Neuronal stem cell (in vitro differentiated cells): ENCODE results near the gene ZCRB1.

Experiments
- DNase-seq: peaks from one replicate; pipeline ENCODE4 v3.0.0-alpha.2; 2013; ENCODE audit warnings: low spot score
- H2AFZ ChIP-seq: one replicate; pipeline ENCODE4 v1.6.1; 2013; ENCODE audit warnings: mild to moderate bottlenecking, low read length, inconsistent platforms
- H2AK5ac ChIP-seq: 2 replicates; pipeline ENCODE4 v1.6.1; 2013; ENCODE audit warnings: low read depth, mild to moderate bottlenecking, inconsistent platforms, low read length, moderate library complexity, mixed read lengths
- H2BK120ac ChIP-seq: 2 replicates; pipeline ENCODE4 v1.6.1; 2013; ENCODE audit warnings: low read depth, mild to moderate bottlenecking, inconsistent platforms, low read length, moderate library complexity, mixed read lengths
- H2BK12ac ChIP-seq: one replicate; pipeline ENCODE4 v1.6.1; 2013; ENCODE audit warnings: low read length, inconsistent platforms
- H2BK15ac ChIP-seq: 2 replicates; pipeline ENCODE4 v1.6.1; 2013; ENCODE audit warnings: mild to moderate bottlenecking, low read length, inconsistent platforms, mixed read lengths
- H2BK5ac ChIP-seq: one replicate; pipeline ENCODE4 v1.6.1; 2013; ENCODE audit warnings: inconsistent platforms, mild to moderate bottlenecking, low read length, moderate library complexity
- H3K14ac ChIP-seq: one replicate; pipeline ENCODE4 v1.6.1; 2013; ENCODE audit warnings: low read length, inconsistent platforms
- H3K18ac ChIP-seq: 2 replicates; pipeline ENCODE4 v1.6.1; 2013; ENCODE audit warnings: low read length, inconsistent platforms
- H3K23ac ChIP-seq: 2 replicates; pipeline ENCODE4 v1.6.1; 2013; ENCODE audit warnings: low read depth, mild to moderate bottlenecking, mixed read lengths, low read length, inconsistent platforms; ENCODE audit not compliant: poor library complexity
- H3K27ac ChIP-seq: replicated peaks from 3 replicates; pipeline ENCODE4 v1.5.1; 2013; ENCODE audit warnings: low read length, inconsistent platforms
- H3K27me3 ChIP-seq, 3 experiments: 2 replicates each; pipeline ENCODE4 v1.6.1; 2013; ENCODE audit warnings: low read length in 3 of 3, mild to moderate bottlenecking in 2 of 3, inconsistent platforms in 1 of 3, low read depth in 1 of 3, mixed read lengths in 1 of 3, moderate library complexity in 1 of 3; ENCODE audit not compliant: control insufficient read depth in 3 of 3, insufficient read depth in 3 of 3
- H3K36me3 ChIP-seq, 2 donors: replicated peaks in 1 of 2; 2 replicates each; pipeline ENCODE4 v1.6.1; 2013; ENCODE audit warnings: low read length in 2 of 2; ENCODE audit not compliant: control insufficient read depth in 2 of 2, insufficient read depth in 2 of 2
- H3K4ac ChIP-seq: 2 replicates; pipeline ENCODE4 v1.6.1; 2013; ENCODE audit warnings: inconsistent platforms, mild to moderate bottlenecking, low read length, moderate library complexity
- H3K4me1 ChIP-seq, 2 donors: 1 replicate in 1 of 2; 2 replicates in 1 of 2; pipeline ENCODE4 v1.6.1; 2013; ENCODE audit warnings: low read length in 2 of 2, low read depth in 1 of 2; ENCODE audit not compliant: control insufficient read depth in 2 of 2, insufficient read depth in 1 of 2
- H3K4me2 ChIP-seq: one replicate; pipeline ENCODE4 v1.6.1; 2013; ENCODE audit warnings: mild to moderate bottlenecking, low read length, inconsistent platforms; ENCODE audit not compliant: insufficient read depth, poor library complexity, severe bottlenecking
- H3K4me3 ChIP-seq, 2 donors: 2 replicates each; pipeline ENCODE4 v1.5.1; 2013; ENCODE audit warnings: low read length in 2 of 2, mild to moderate bottlenecking in 2 of 2, inconsistent platforms in 1 of 2, moderate library complexity in 1 of 2
- H3K79me1 ChIP-seq: one replicate; pipeline ENCODE4 v1.6.1; 2013; ENCODE audit warnings: low read depth, mild to moderate bottlenecking, inconsistent platforms, low read length, moderate library complexity
- H3K9ac ChIP-seq: one replicate; pipeline ENCODE4 v1.6.1; 2013; ENCODE audit warnings: mild to moderate bottlenecking, low read depth, low read length, inconsistent platforms; ENCODE audit not compliant: poor library complexity
- H3K9me3 ChIP-seq, 2 donors: replicated peaks in 1 of 2; 2 replicates each; pipeline versions ENCODE3 to v1.6.1; 2013; ENCODE audit warnings: low read length in 2 of 2, mild to moderate bottlenecking in 2 of 2, inconsistent platforms in 1 of 2, low read depth in 1 of 2, mixed read lengths in 1 of 2, moderate library complexity in 1 of 2; ENCODE audit not compliant: control insufficient read depth in 2 of 2, insufficient read depth in 1 of 2
- H4K8ac ChIP-seq: one replicate; pipeline ENCODE4 v1.6.1; 2013; ENCODE audit warnings: low read depth, mild to moderate bottlenecking, inconsistent platforms, low read length, moderate library complexity
- H4K91ac ChIP-seq: one replicate; pipeline ENCODE4 v1.6.1; 2013; ENCODE audit warnings: low read length, low read depth, mild to moderate bottlenecking, inconsistent platforms; ENCODE audit not compliant: poor library complexity
- WGBS, 2 donors: extraction: QIAGEN DNeasy Blood & Tissue Kit; methylation state at CpG; one replicate each; pipeline ENCODE4 v1.1.7; 2013; ENCODE audit warnings: missing lambda C conversion rate in 2 of 2, mixed read lengths in 1 of 2; ENCODE audit not compliant: insufficient read length in 2 of 2, insufficient replicate concordance in 1 of 2; ENCODE audit errors: extremely low coverage in 2 of 2; 5-methylcytosine and 5-hydroxymethylcytosine counted together

Gene ZCRB1

DNA sequence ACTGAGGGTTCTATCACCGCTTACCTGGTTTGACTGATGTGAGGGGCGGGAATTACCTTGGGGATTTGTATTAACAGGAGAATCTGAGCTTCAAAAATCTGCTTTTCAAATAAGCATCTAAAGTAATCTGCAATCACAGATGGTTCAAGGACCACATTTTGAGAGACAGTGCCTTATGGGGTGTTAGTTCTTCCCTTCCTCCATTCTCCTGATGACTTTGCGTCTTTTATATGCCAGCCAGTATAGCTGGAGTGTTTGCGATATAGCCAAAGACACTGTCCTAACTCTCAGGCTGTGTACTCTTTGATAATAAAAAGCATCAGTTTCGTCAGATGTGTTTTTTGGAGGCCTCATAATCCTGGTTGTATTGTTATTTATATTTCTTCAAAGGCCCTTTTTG lies 39.6 kb upstream of the ZCRB1 start:
- H2AK5ac ChIP-seq = no peak overlapping the region
- H4K91ac ChIP-seq = no peak overlapping the region
- H3K79me1 ChIP-seq = peaks cover 2% of the 10 kb centered on the region
- no peak overlapping the region for H3K9ac ChIP-seq
- H2AFZ ChIP-seq = no peak overlapping the region
- no peak overlapping the region for H3K14ac ChIP-seq
- H2BK5ac ChIP-seq = no peak overlapping the region
- no peak overlapping the region for H2BK12ac ChIP-seq
- no peaks in the 10 kb centered on the region for H3K9me3 ChIP-seq
- peaks cover 1 to 28% of the 10 kb centered on the region in 2 donors for H3K36me3 ChIP-seq
- H2BK120ac ChIP-seq = no peak overlapping the region
- WGBS, 2 donors = no CpG with 5 or more reads among the region's 5 CpGs
- H3K23ac ChIP-seq = no peak overlapping the region
- H3K4ac ChIP-seq = no peak overlapping the region
- no peaks in the 10 kb centered on the region for H3K4me1 ChIP-seq
- H4K8ac ChIP-seq = no peak overlapping the region
- no peak overlapping the region for H2BK15ac ChIP-seq
- H3K18ac ChIP-seq = no peak overlapping the region
- no peak for DNase-seq
- H3K4me2 ChIP-seq = no peak overlapping the region
- no peak overlapping the region for H3K4me3 ChIP-seq
- no peak overlapping the region for H3K27ac ChIP-seq
- H3K27me3 ChIP-seq = no peaks in the 10 kb centered on the region

DNA sequence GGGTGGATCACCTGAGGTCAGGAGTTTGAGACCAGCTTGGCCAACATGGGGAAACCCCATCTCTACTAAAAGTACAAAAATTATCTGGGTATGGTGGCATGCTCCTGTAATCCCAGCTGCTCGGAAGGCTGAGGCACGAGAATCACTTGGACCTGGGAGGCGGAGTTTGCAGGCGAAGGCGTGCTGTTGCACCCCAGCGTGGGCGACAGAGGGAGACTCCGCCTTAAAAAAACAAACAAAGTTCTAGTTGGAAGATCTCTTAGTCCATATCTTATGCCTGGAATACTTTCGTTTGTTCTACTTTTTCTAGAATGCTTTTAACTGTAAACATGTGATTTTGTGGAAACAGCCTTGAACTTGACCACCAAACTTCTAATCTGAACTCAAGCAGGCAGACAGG lies 38.8 kb upstream of the ZCRB1 start:
- Histone ChIP-seq H3K4me2 (no peak overlapping the region), H3K27me3 (no peaks in the 10 kb centered on the region), H3K23ac (no peak overlapping the region), H3K14ac (no peak overlapping the region), H2BK5ac (no peak overlapping the region), H3K9me3 (no peaks in the 10 kb centered on the region), H4K91ac (no peak overlapping the region), H2AK5ac (no peak overlapping the region), H3K4me1 (no peaks in the 10 kb centered on the region), H3K4me3 (no peak overlapping the region), H3K79me1 (peaks cover 2% of the 10 kb centered on the region), H2BK12ac (no peak overlapping the region), H3K18ac (no peak overlapping the region), H3K4ac (no peak overlapping the region), H2BK120ac (no peak overlapping the region), H4K8ac (no peak overlapping the region), H3K36me3 (peaks cover 1 to 26% of the 10 kb centered on the region in 2 donors), H3K27ac (no peak overlapping the region), H2AFZ (no peak overlapping the region), H2BK15ac (no peak overlapping the region), H3K9ac (no peak overlapping the region)
- no peak for DNase-seq
- no CpG with 5 or more reads among the region's 9 CpGs for WGBS, 2 donors

DNA sequence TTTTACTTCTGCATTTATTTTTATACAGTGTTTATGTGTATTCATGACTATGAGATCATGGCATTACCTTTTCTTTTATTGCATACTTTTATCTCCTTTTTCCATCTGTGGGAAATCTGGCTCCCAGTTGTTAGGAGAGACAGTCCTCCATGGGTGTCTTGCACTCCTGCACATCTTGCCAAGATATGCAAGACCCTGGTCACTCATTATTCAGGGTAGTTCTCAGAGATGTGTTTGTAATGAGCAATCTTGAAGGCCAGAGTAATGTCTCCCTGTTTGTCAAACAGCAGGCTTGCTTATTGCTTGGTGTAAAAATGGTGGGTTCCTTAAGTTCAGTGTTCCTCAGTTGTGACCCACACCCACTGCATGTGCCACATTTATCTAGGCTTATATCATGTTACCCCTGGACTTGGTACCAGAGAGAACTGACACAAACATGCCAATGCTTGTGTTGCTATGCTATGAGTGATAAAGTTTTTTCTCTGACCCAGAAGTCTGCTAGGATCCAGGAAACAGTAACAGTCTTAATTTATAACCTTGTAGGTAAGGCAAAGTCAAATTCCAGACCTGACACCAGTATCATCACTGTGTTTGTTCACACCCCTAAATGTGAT lies 36.9 kb upstream of the ZCRB1 start:
- Histone ChIP-seq H2BK5ac (no peak overlapping the region), H3K79me1 (peaks cover 2% of the 10 kb centered on the region), H2BK12ac (no peak overlapping the region), H2AK5ac (no peak overlapping the region), H3K4me3 (no peak overlapping the region), H2BK15ac (no peak overlapping the region), H4K8ac (no peak overlapping the region), H2BK120ac (no peak overlapping the region), H3K36me3 (peaks cover 1 to 44% of the 10 kb centered on the region in 2 donors), H3K23ac (no peak overlapping the region), H3K14ac (no peak overlapping the region), H3K27ac (no peak overlapping the region), H4K91ac (no peak overlapping the region), H3K4ac (no peak overlapping the region), H3K9me3 (no peaks in the 10 kb centered on the region), H2AFZ (no peak overlapping the region), H3K4me1 (no peaks in the 10 kb centered on the region), H3K18ac (no peak overlapping the region), H3K9ac (no peak overlapping the region), H3K27me3 (no peaks in the 10 kb centered on the region), H3K4me2 (no peak overlapping the region)
- no peak for DNase-seq

DNA sequence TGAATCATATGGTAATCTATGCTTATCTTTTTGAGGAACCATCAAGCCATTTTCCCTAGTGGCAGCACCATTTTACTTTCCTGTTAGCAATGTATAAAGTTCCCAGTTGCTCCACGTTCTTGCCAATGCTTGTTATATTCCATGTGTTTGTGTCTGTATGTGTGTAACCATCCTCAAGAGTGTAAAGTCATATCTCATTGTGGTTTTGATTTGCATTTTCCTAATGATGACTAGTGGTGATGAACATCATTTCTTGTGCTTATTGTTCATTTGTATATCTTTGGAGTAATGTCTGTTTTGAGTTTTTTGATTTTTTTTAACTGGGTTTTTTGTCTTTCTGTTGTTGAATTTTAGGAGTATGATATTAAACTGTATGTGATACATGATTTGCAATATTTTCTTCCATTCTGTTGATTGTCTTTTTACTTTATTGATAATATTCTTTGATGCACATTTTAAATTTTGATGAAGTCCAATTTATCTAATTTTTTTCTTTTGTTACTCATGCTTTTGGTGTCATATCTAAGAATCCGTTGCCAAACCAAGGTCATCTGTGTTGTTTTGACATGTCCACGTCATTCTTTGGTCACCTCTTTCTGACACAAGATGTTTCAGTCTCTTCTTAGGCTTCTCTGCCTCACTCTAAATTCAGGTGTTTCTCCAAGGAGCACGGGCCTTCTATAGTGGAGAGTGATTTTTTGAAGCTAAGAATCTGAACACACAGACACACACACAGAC lies 36.2 kb upstream of the ZCRB1 start:
- Histone ChIP-seq H2BK120ac (no peak overlapping the region), H3K79me1 (peaks cover 2% of the 10 kb centered on the region), H3K9me3 (no peaks in the 10 kb centered on the region), H3K4me2 (no peak overlapping the region), H3K36me3 (peaks cover 1 to 49% of the 10 kb centered on the region in 2 donors), H4K91ac (no peak overlapping the region), H2AK5ac (no peak overlapping the region), H2BK5ac (no peak overlapping the region), H2BK15ac (no peak overlapping the region), H2BK12ac (no peak overlapping the region), H4K8ac (no peak overlapping the region), H3K9ac (no peak overlapping the region), H3K27me3 (no peaks in the 10 kb centered on the region), H3K23ac (no peak overlapping the region), H3K14ac (no peak overlapping the region), H3K27ac (no peak overlapping the region), H3K18ac (no peak overlapping the region), H3K4me3 (no peak overlapping the region), H3K4me1 (no peaks in the 10 kb centered on the region), H2AFZ (no peak overlapping the region), H3K4ac (no peak overlapping the region)
- no peak for DNase-seq
- WGBS, 2 donors = no CpG with 5 or more reads among the region's 4 CpGs
